Stimulated activated CD8-positive, alpha-beta memory T cell treated with anti-CD3 and anti-CD28 coated beads, Interleukin-4, amount 100 ng/mL, for 48 hours (primary cell): ENCODE data around the gene ADAMTS6.

Source experiments
- DNase-seq: peaks from one replicate; pipeline ENCODE4 v3.0.0-alpha.2; 2020

ADAMTS6 gene

DNA sequence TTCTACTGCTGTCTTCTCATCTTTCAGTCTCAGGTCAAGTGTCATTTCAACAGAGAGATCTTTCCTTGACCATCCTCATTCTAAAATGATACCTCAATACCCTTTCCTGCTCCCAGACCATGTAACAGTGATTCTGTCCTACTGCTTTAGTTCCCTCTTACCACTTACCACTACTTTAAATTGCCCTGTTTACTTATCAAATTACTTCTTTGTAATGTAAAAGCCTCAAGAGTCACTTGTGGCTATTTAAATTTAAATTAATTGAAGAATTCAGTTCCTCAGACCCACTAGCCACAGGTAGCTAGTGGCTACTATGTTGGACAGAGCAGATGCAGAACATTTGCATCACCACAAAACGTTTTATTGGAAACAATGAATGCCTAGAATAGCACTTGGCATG is 217.3 kb downstream of the ADAMTS6 start:
- no peak for DNase-seq

- DNase-seq: no peak
These were observed 218.4 kb downstream of the ADAMTS6 start for GRCh38 chr5:65263321-65263720.

DNA sequence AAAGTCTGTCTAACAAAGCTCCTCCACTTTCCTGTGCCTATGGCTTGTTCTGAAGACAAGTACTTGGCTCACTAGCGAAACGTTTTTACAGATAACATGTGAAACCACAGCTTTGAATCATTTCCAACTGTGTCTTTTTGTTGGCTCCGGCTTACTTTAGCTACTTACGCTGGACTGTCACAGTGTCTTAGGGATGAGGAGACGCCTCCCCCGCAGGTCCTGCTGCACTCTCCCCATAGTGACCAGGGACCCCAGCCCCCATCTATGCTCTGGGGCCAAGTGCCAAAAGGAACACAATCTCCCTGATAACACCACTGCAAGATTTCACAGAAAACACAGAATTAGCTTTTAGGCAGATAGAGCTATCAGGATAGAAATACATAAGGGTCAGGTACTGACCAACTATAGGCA is 219.1 kb downstream of the ADAMTS6 start:
- no peak for DNase-seq

- no peak for DNase-seq
These were observed 219.6 kb downstream of the ADAMTS6 start for GRCh38 chr5:65262096-65262495.

- no peak for DNase-seq
These were observed 220.2 kb downstream of the ADAMTS6 start for GRCh38 chr5:65261499-65261898.

DNA sequence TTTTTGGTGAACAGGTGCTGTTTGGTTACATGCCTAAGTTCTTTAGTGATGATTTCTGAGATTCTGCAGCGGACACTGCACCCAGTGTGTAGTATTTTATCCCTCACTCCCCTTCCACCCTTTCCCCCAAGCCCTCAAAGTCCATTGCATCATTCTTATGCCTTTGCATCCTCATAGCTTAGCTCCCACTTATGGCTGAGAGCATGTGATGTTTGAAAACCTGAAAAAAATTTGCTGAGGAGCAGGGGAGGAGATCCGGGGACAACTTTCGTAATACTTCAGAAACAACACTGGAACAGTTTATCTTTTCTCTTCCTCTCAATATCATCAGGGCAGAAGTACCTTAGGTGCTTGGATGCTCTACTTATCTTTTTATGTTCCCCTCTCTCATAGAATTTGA is 226.4 kb downstream of the ADAMTS6 start:
- no peak for DNase-seq

GRCh38 chr5:65252977-65253376 is 228.7 kb downstream of the ADAMTS6 start:
- no peak for DNase-seq

GRCh38 chr5:65248896-65249295 is 232.8 kb downstream of the ADAMTS6 start:
- DNase-seq: no peak

DNA sequence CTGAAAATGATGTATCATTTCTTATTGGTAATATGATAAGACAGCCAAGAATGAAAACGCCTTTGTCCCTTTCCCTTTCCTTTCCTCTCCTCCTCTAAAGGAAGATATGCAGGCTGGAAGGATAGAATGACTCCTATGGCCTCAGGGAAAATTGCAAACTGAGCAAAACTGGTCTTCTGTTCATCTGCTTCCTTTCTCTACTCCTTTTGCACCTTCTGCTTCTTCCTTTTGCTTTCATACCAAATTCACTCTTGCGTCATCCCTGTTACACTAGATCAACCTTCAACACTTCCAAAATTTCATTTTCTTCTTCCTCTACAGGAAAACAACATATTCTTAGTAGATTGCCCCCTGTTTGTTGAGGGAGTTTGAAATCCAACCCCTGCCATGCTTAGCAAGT is 234.1 kb downstream of the ADAMTS6 start:
- no peak for DNase-seq

GRCh38 chr5:65246741-65247140 is 235.0 kb downstream of the ADAMTS6 start:
- no peak for DNase-seq

GRCh38 chr5:65244031-65244430 is 237.7 kb downstream of the ADAMTS6 start:
- DNase-seq: no peak

- no peak for DNase-seq
These were observed 238.6 kb downstream of the ADAMTS6 start for GRCh38 chr5:65243161-65243560.

DNA sequence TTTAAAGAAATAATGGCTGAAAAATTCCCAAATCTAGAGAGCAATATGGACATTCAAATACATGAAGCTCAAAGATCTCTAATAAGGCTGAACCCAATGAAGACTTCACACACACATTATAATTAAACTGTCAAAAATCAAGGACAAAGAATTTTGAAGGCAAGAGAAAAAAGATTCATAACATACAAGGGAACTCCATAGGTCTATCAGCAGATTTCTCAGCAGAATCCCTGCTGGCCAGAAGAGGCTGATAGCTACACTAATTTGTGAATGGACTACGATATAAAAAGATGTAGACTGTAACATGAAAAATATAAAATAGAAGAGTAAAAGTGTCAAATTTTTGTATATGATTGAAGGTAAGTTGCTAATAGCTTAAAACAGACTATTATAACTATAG is 251.9 kb downstream of the ADAMTS6 start:
- DNase-seq: no peak

- no peak for DNase-seq
These were observed 267.7 kb downstream of the ADAMTS6 start for GRCh38 chr5:65213921-65214525.

GRCh38 chr5:65209341-65209740 is 272.4 kb downstream of the ADAMTS6 start:
- no peak for DNase-seq

GRCh38 chr5:65204966-65205365 is 276.8 kb downstream of the ADAMTS6 start:
- DNase-seq: no peak

DNA sequence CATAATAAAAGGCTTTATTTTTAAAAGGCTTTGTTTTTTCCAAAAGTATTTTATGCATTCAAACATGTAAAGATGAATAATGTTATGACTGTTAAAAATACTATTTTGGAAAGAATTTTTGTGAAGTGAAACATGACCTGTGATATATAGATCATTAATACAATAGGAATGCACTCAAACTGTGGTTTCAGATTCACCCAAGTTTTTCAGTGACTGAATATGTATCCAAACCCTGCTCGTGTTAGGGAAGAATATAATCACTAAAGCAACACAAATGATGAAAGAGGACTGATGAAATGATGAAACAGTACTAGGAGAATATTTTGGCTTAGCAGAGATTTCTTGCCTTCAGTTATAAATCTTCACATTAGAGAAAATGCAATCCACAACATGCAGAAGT is 278.0 kb downstream of the ADAMTS6 start:
- no peak for DNase-seq

DNA sequence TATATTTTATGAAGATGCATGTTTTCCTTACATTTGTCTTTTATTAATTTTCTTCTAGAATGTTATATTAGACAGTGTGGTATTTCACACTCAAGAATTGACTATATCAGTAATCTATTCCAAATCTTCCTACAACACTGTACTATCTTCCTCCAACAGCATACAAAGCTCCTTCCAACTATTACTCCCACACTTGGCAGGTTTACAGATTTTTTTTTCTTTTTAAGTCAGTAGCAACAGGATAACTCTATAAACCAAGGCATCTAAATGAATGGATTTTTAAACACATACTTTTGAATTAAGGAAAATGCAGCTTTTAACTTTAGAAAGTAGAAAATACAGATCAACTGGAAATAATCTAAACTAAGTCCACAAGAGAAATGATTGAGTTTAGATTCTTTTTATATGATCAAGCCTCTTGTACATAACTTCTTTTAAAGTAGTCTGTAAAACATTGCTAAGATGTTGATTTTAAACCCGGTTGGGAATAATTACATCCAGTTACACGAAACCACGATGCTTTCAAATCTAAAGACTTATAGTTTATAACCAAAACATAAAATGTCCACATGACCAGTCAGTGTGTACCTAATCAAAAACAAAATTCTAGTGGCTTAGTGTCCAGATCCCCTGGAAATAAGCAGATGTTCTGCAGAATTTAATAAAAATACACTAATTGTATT is 281.6 kb downstream of the ADAMTS6 start:
- no peak for DNase-seq

DNA sequence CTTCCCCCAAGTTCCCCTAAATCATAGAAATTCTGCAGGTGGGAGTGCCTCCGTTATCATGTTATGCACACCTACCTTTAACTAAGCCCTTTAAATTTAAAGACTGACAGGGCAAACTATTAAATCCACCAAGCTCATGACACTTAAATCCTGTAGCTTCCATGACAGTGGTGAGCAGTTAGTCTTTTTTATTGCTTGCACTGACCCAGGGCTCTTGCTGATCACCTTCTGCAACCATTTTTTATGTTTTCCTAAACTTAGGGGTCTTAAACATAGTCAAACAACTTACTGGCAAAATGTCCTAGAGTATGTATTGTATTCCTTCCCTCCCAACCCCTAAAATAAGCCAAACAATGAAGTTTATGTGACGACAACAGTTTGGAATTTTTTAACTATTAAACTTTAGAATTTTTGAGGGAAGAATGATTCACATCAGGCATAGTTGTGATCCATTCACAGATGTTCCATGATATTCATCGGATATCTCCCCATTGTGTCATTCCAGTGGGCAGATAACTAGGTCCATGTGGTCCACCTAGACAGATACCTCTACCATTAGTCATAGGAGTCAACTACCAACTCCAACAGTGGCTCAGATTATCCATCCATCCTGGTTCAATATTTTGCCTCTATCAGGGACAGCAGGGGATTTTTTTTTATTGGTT is 283.1 kb downstream of the ADAMTS6 start:
- no peak for DNase-seq

GRCh38 chr5:65197531-65198455 is 283.9 kb downstream of the ADAMTS6 start:
- DNase-seq: no peak

GRCh38 chr5:65194871-65195270 is 286.8 kb downstream of the ADAMTS6 start:
- no peak for DNase-seq

DNA sequence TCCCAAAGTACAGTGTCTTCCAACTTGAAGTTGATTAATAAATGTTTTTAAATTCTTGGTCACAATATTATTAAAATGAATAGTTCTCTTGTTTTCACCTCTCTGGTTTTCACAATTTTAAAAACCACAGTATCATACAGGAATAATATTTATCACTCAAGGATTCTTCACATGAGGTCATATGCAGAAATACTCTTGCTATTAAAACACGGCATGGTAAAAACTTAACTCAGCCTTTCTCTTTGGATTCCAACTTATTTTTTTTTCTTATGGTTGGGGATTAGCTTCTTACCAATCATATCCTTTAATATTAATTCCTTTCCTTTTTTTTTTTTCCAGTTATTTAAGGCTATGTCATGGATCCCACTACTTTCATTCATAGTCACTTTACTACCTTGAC is 289.4 kb downstream of the ADAMTS6 start:
- no peak for DNase-seq

GRCh38 chr5:65191554-65192135 is 290.1 kb downstream of the ADAMTS6 start:
- no peak for DNase-seq
